Ovary (tissue), 3 donors: ENCODE measurements around the gene HYKK.

Source experiments
- CTCF ChIP-seq, 3 donors: fragments of 450-650 bp in 2 of 3; fragments of 200-600 bp in 1 of 3; IDR thresholded peaks; one replicate each; pipeline versions ENCODE4 v1.5.1 to v1.8.0; 2016 to 2022; ENCODE audit warnings: antibody characterized with exemption in 3 of 3, mild to moderate bottlenecking in 1 of 3
- POLR2A ChIP-seq: fragments of 450-650 bp; IDR thresholded peaks from one replicate; pipeline ENCODE4 v1.6.1; 2017; ENCODE audit warnings: antibody characterized with exemption, mild to moderate bottlenecking, moderate library complexity
- donor health status: DM: no; HTN: no; CAD: no.

DNA sequence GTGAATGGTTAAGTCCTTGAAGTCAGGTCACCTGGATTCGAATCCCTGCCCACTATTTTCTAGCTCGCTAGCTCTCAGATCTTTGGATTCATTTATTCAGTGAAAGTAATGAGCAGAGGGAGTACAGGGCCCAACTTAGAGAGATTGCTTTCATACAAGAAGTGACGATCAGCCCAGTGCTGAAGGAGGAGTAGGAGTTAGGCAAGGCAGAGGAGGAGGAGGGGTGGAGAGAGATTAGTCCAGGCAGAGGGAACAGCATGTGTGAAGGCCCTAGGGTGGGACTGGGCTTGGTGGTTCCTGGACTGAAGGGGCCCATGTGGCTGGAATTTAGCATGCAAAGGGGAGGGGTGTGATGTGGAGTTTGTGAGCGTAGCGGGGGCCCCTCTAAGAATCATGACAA lies 54.1 kb downstream of the HYKK start:
- no peak for TF ChIP-seq CTCF (IDR thresholded peaks at IDR 0.05)
- TF ChIP-seq POLR2A = no peak
